WI38 (cell line): ENCODE results near the gene PARD3B.

Experiments used
- H3K4me3 ChIP-seq: 2 replicates; pipeline ENCODE4 v1.5.1; 2011; ENCODE audit warnings: low read depth, mild to moderate bottlenecking, control low read depth, low read length
- CTCF ChIP-seq: IDR thresholded peaks from 2 replicates; pipeline ENCODE4 v1.5.1; 2012; ENCODE audit warnings: low read depth, mild to moderate bottlenecking, control low read depth, low read length

Gene PARD3B

DNA sequence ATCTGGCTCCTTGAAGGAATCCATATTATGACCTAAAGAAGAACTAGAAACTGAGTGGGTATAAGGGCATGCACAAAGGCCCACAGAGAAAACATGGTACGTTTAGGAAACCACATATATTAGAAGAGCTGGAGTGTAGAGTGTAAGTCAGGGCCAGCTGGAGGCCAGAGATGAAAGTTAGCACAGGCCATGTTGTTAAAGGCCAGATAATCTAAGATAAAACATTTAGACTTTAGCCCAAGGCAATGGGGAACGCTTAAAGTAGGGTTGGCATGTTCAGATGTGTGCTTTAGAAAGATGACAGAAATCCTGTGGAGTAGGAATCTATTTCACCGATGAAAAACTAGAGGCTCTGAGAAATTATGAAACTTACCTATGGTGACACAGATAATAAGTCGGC is 907.9 kb downstream of the PARD3B start:
- TF ChIP-seq CTCF, result no peak
- H3K4me3 ChIP-seq, result no peak overlapping the region

DNA sequence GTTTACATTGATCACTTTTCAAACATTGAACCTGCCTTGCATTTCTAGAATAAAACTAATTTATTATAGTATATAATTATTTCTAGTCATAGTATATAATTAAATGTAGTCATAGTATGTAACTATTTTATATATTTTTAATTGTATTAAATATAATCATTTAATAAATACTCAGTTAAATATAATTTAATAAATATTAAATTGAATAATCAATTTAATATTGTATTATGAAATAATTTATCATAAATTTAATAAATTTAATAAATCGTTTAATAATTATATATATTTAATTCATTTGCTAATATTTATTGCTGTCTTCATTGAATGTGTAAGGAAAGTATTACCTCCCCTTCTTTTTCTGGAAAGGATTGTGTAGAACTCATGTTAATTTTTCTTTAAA is 911.4 kb downstream of the PARD3B start:
- no peak overlapping the region for H3K4me3 ChIP-seq
- no peak for TF ChIP-seq CTCF

DNA sequence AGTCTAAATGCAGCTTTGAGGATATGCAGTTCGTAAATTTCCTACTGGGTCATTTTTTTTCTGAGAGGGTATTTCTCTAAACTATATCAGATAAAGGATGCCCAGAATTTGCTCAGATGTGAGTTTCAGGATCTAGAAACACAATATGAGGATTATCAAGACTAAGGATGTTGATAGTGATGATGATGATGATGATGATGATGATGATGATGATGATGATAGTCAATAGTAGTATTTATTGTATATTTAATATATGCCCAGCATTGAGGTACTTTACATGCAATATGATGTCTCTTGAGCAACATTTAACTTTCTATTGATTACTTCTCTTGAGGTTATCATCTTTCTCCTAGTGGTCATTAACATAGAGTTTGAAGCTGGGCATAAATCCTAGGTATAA is 914.9 kb downstream of the PARD3B start:
- TF ChIP-seq CTCF, result no peak
- no peak overlapping the region for H3K4me3 ChIP-seq

- no peak overlapping the region for H3K4me3 ChIP-seq
- no peak for TF ChIP-seq CTCF
Observed at GRCh38 chr2:205461169-205461568, 915.9 kb downstream of the PARD3B start.

GRCh38 chr2:205461678-205462665 is 916.7 kb downstream of the PARD3B start:
- TF ChIP-seq CTCF, result no peak
- no peak overlapping the region for H3K4me3 ChIP-seq

- H3K4me3 ChIP-seq, result no peak overlapping the region
- no peak for TF ChIP-seq CTCF
Observed at GRCh38 chr2:205462681-205463345, 917.5 kb downstream of the PARD3B start.
